Trophoblast cell (in vitro differentiated cells and primary cell): ENCODE measurements around the gene REEP1.

Experiments used
- DNase-seq, 2 donors: peaks; one replicate each; pipeline ENCODE4 v3.0.0-alpha.2; 2016
- H2AFZ ChIP-seq: 2 replicates; pipeline ENCODE4 v1.6.1; 2013; ENCODE audit warnings: low read length, moderate library complexity, mild to moderate bottlenecking; ENCODE audit not compliant: insufficient read depth, poor library complexity
- H2AK5ac ChIP-seq: 2 replicates; pipeline ENCODE4 v1.6.1; 2013; ENCODE audit warnings: mild to moderate bottlenecking, low read length
- H2BK120ac ChIP-seq: 2 replicates; pipeline ENCODE4 v1.6.1; 2013; ENCODE audit warnings: low read length, mild to moderate bottlenecking, moderate library complexity; ENCODE audit not compliant: insufficient read depth, poor library complexity
- H2BK12ac ChIP-seq: 2 replicates; pipeline ENCODE4 v1.6.1; 2013; ENCODE audit warnings: mild to moderate bottlenecking, low read length, moderate library complexity
- H2BK5ac ChIP-seq: 2 replicates; pipeline ENCODE4 v1.6.1; 2013; ENCODE audit warnings: low read length, low read depth, moderate library complexity, mild to moderate bottlenecking; ENCODE audit not compliant: poor library complexity
- H3K14ac ChIP-seq: 2 replicates; pipeline ENCODE4 v1.6.1; 2013; ENCODE audit warnings: mild to moderate bottlenecking, low read length
- H3K18ac ChIP-seq: 2 replicates; pipeline ENCODE4 v1.6.1; 2013; ENCODE audit warnings: mild to moderate bottlenecking, low read length
- H3K23ac ChIP-seq: 2 replicates; pipeline ENCODE4 v1.6.1; 2013; ENCODE audit warnings: low read length
- H3K27ac ChIP-seq: 2 replicates; pipeline ENCODE4 v1.5.1; 2013; ENCODE audit warnings: low read depth, mild to moderate bottlenecking, inconsistent platforms, low read length, moderate library complexity
- H3K27me3 ChIP-seq: 2 replicates; pipeline ENCODE4 v1.6.1; 2013; ENCODE audit warnings: inconsistent platforms, mild to moderate bottlenecking, low read length, moderate library complexity; ENCODE audit not compliant: insufficient read depth
- H3K36me3 ChIP-seq, 2 experiments: 1 replicate in 1 of 2; 2 replicates in 1 of 2; pipeline ENCODE4 v1.6.1; 2013; ENCODE audit warnings: low read length in 2 of 2, mild to moderate bottlenecking in 2 of 2, moderate library complexity in 1 of 2; ENCODE audit not compliant: insufficient read depth in 2 of 2, control insufficient read depth in 1 of 2
- H3K4ac ChIP-seq: 2 replicates; pipeline ENCODE4 v1.6.1; 2013; ENCODE audit warnings: low read depth, mild to moderate bottlenecking, low read length, moderate library complexity
- H3K4me1 ChIP-seq, 2 experiments: 1 replicate in 1 of 2; 2 replicates in 1 of 2; pipeline ENCODE4 v1.6.1; 2013; ENCODE audit warnings: low read length in 2 of 2, mild to moderate bottlenecking in 2 of 2, moderate library complexity in 1 of 2; ENCODE audit not compliant: insufficient read depth in 2 of 2, control insufficient read depth in 1 of 2
- H3K4me2 ChIP-seq: 2 replicates; pipeline ENCODE4 v1.6.1; 2013; ENCODE audit warnings: inconsistent platforms, mild to moderate bottlenecking, low read length, moderate library complexity
- H3K4me3 ChIP-seq: 2 replicates; pipeline ENCODE4 v1.5.1; 2013; ENCODE audit warnings: mild to moderate bottlenecking, low read depth, low read length, inconsistent platforms
- H3K79me1 ChIP-seq: one replicate; pipeline ENCODE4 v1.6.1; 2013; ENCODE audit warnings: low read length
- H3K79me2 ChIP-seq: 2 replicates; pipeline ENCODE4 v1.6.1; 2013; ENCODE audit warnings: low read length, mild to moderate bottlenecking; ENCODE audit not compliant: control insufficient read depth, insufficient read depth, poor library complexity
- H3K9ac ChIP-seq: 2 replicates; pipeline ENCODE4 v1.6.1; 2013; ENCODE audit warnings: mild to moderate bottlenecking, low read length
- H3K9me3 ChIP-seq: 2 replicates; pipeline ENCODE4 v1.6.1; 2013; ENCODE audit warnings: low read depth, mild to moderate bottlenecking, control low read depth, inconsistent platforms, low read length; ENCODE audit not compliant: insufficient read depth
- H4K12ac ChIP-seq: 2 replicates; pipeline ENCODE4 v1.6.1; 2013; ENCODE audit warnings: low read depth, mild to moderate bottlenecking, low read length, moderate library complexity
- H4K8ac ChIP-seq: 2 replicates; pipeline ENCODE4 v1.6.1; 2013; ENCODE audit warnings: low read depth, mild to moderate bottlenecking, low read length, moderate library complexity
- H4K91ac ChIP-seq: one replicate; pipeline ENCODE4 v1.6.1; 2013; ENCODE audit warnings: low read depth, mild to moderate bottlenecking, low read length, moderate library complexity
- WGBS: extraction: QIAGEN DNeasy Blood & Tissue Kit; methylation state at CpG from one replicate; pipeline ENCODE4 v1.1.7; 2013; ENCODE audit warnings: missing lambda C conversion rate; ENCODE audit not compliant: insufficient read length, insufficient coverage; ENCODE audit errors: extremely low coverage; 5-methylcytosine and 5-hydroxymethylcytosine counted together

The REEP1 gene

DNA sequence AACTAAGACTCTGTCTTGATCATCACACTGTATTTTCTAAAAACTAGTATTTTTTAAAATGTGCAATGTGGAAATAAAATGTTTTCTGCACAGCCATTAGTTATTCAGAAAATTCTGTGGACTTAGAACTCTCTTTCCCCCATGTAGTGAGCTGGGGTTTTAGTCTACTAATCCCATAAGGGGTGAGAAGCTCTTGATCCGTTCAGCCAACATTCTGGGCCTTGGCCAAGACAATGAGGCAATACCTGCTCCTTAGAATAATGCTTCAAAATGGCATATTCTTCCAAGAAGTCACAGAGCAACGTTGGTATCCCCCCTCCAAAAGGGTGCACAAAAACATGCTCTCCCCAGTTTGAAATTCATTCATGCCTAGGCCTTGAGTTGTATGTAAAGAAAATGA, 4.0 kb downstream of the REEP1 start:
- no peak overlapping the region for H3K23ac ChIP-seq
- H2AFZ ChIP-seq, result no peak overlapping the region
- DNase-seq, result no peak
- no peak overlapping the region for H4K12ac ChIP-seq
- H3K9me3 ChIP-seq, result peaks cover 2% of the 10 kb centered on the region
- H3K4me1 ChIP-seq, result peaks cover 0 to 8% of the 10 kb centered on the region in 2 experiments
- H3K79me1 ChIP-seq, result no peaks in the 10 kb centered on the region
- no CpG with 5 or more reads among the region's 2 CpGs for WGBS
- H2BK120ac ChIP-seq, result no peak overlapping the region
- H3K27me3 ChIP-seq, result peaks cover 21% of the 10 kb centered on the region
- H2BK5ac ChIP-seq, result no peak overlapping the region
- H4K8ac ChIP-seq, result no peak overlapping the region
- no peak overlapping the region for H3K4ac ChIP-seq
- no peaks in the 10 kb centered on the region for H3K79me2 ChIP-seq
- H3K14ac ChIP-seq, result no peak overlapping the region
- no peak overlapping the region for H3K4me2 ChIP-seq
- no peak overlapping the region for H3K9ac ChIP-seq
- H3K18ac ChIP-seq, result no peak overlapping the region
- no peak overlapping the region for H3K4me3 ChIP-seq
- H3K36me3 ChIP-seq, result no peaks in the 10 kb centered on the region
- no peak overlapping the region for H2BK12ac ChIP-seq
- no peak overlapping the region for H4K91ac ChIP-seq
- H2AK5ac ChIP-seq, result no peak overlapping the region
- no peak overlapping the region for H3K27ac ChIP-seq

DNA sequence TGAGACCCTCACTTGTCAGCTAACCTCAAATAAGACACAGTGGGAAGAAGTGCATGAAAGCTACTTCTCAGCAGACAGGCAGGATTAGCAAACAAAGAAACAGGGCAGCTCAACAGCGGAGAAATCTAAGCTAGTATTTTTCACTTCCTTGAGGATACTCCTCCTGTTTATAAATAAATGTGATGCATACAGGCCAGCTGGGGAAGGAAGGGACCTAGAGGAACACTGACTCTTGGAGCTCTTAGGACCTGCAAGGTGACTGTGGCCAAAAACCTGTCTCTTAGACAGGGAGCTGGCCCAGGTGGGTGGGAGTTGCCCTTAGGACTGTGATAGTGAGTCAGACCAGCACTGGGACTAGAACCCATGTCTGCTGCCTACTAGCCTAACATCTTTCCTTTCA, 4.8 kb downstream of the REEP1 start:
- peaks cover 16% of the 10 kb centered on the region for H3K27me3 ChIP-seq
- no CpG with 5 or more reads among the region's 1 CpG for WGBS
- H3K9me3 ChIP-seq, result peaks cover 2% of the 10 kb centered on the region
- no peak overlapping the region for H3K27ac ChIP-seq
- H3K18ac ChIP-seq, result no peak overlapping the region
- no peaks in the 10 kb centered on the region for H3K36me3 ChIP-seq
- no peak overlapping the region for H2BK12ac ChIP-seq
- H2AFZ ChIP-seq, result no peak overlapping the region
- no peak overlapping the region for H4K91ac ChIP-seq
- H3K4ac ChIP-seq, result no peak overlapping the region
- H3K79me2 ChIP-seq, result no peaks in the 10 kb centered on the region
- no peak overlapping the region for H4K12ac ChIP-seq
- H3K23ac ChIP-seq, result no peak overlapping the region
- no peak for DNase-seq
- no peak overlapping the region for H3K14ac ChIP-seq
- no peak overlapping the region for H4K8ac ChIP-seq
- H3K4me2 ChIP-seq, result no peak overlapping the region
- H3K4me3 ChIP-seq, result no peak overlapping the region
- H2BK5ac ChIP-seq, result no peak overlapping the region
- H3K9ac ChIP-seq, result no peak overlapping the region
- H3K79me1 ChIP-seq, result no peaks in the 10 kb centered on the region
- H2AK5ac ChIP-seq, result no peak overlapping the region
- H2BK120ac ChIP-seq, result no peak overlapping the region
- H3K4me1 ChIP-seq, result peaks cover 0 to 6% of the 10 kb centered on the region in 2 experiments

DNA sequence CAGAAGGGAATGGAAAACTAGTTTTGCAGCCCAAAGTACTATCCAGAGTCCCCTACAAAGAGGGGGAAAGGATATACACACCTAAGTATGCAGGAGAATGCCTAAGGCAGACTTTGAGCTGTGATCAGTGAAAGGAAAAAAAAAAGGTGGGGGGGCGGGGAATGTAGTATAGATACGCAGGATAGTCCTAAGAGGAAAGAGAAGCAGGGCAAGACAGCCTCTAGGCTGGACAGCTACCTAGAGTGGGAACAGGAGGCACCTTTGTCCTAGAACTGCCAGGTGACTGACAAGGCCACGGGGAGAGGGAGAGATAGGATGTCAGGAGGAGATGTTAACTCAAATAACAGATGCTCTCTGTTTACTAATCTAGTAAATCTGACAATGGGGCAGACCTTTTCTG, 6.0 kb downstream of the REEP1 start:
- no peaks in the 10 kb centered on the region for H3K79me1 ChIP-seq
- H3K79me2 ChIP-seq, result no peaks in the 10 kb centered on the region
- H4K91ac ChIP-seq, result no peak overlapping the region
- H2BK12ac ChIP-seq, result no peak overlapping the region
- no peak overlapping the region for H3K14ac ChIP-seq
- no peak overlapping the region for H3K23ac ChIP-seq
- H3K36me3 ChIP-seq, result no peaks in the 10 kb centered on the region
- H3K18ac ChIP-seq, result no peak overlapping the region
- peaks cover 4% of the 10 kb centered on the region for H3K27me3 ChIP-seq
- no peak overlapping the region for H2BK120ac ChIP-seq
- WGBS, result no CpG with 5 or more reads among the region's 3 CpGs
- no peak overlapping the region for H2AFZ ChIP-seq
- H3K4me2 ChIP-seq, result no peak overlapping the region
- H3K4me3 ChIP-seq, result no peak overlapping the region
- DNase-seq, result no peak
- H4K12ac ChIP-seq, result no peak overlapping the region
- H3K27ac ChIP-seq, result no peak overlapping the region
- no peak overlapping the region for H4K8ac ChIP-seq
- H3K4me1 ChIP-seq, result no peaks in the 10 kb centered on the region
- no peak overlapping the region for H3K9ac ChIP-seq
- no peak overlapping the region for H3K4ac ChIP-seq
- no peak overlapping the region for H2BK5ac ChIP-seq
- no peak overlapping the region for H2AK5ac ChIP-seq
- H3K9me3 ChIP-seq, result peaks cover 2% of the 10 kb centered on the region

DNA sequence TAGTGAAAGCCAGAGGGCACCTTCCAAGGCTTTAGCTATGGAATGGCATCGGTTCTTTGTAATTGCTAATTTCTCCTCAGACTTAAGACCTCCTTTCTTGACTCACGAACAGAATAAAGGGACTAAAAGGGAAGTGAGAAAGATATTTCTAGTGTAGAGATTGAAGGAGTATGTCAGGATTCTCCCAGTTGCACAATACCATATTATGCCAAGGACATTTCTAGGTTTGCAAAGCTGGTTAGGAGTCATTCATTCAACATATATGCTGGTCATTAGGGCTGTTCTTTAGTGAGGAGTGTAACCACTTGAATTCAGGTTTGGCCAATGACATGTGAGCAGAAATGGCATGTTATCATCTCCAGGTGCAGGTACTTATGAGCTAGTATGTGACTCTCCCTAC, 7.4 kb downstream of the REEP1 start:
- WGBS, result no CpG with 5 or more reads among the region's 2 CpGs
- Histone ChIP-seq H3K4ac (no peak overlapping the region), H3K4me3 (no peak overlapping the region), H2BK5ac (no peak overlapping the region), H3K9ac (no peak overlapping the region), H3K23ac (no peak overlapping the region), H2AK5ac (no peak overlapping the region), H2BK12ac (no peak overlapping the region), H2AFZ (no peak overlapping the region), H3K27me3 (no peaks in the 10 kb centered on the region), H3K27ac (no peak overlapping the region), H3K4me2 (no peak overlapping the region), H3K4me1 (no peaks in the 10 kb centered on the region), H3K9me3 (no peaks in the 10 kb centered on the region), H3K79me1 (no peaks in the 10 kb centered on the region), H3K18ac (no peak overlapping the region), H3K79me2 (no peaks in the 10 kb centered on the region), H4K91ac (no peak overlapping the region), H3K14ac (no peak overlapping the region), H3K36me3 (no peaks in the 10 kb centered on the region), H2BK120ac (no peak overlapping the region), H4K12ac (no peak overlapping the region), H4K8ac (no peak overlapping the region)
- peak; percentile 17 to 80 for DNase-seq
